HG03064 (cell line): Measurements from ENCODE around the gene TRAPPC3.
"Not testable (repeated sequence)": the region's sequence is repeated elsewhere in the genome, so short reads cannot be mapped to it uniquely, and the experiment has no call there.

ENCODE experiments used
- ATAC-seq: cut with Tn5 transposase; IDR thresholded peaks from one replicate; pipeline ENCODE4 v1.9.1; 2021; ENCODE audit warnings: low read depth; ENCODE audit not compliant: unreplicated experiment

Gene TRAPPC3

GRCh38 chr1:36166938-36167905, 17.9 kb upstream of the TRAPPC3 start:
- no peak for ATAC-seq

GRCh38 chr1:36166136-36166535, 16.9 kb upstream of the TRAPPC3 start:
- no peak for ATAC-seq

GRCh38 chr1:36165145-36165544, 15.9 kb upstream of the TRAPPC3 start:
- no peak for ATAC-seq

- ATAC-seq = no peak
Measured at GRCh38 chr1:36164361-36164760, 15.1 kb upstream of the TRAPPC3 start.

- ATAC-seq = no peak
Measured at GRCh38 chr1:36163426-36163825, 14.1 kb upstream of the TRAPPC3 start.

- ATAC-seq = no peak
Measured at GRCh38 chr1:36162680-36163239, 13.5 kb upstream of the TRAPPC3 start.

GRCh38 chr1:36161641-36162531, 12.6 kb upstream of the TRAPPC3 start:
- no peak for ATAC-seq

- ATAC-seq = no peak
Measured at GRCh38 chr1:36160949-36161485, 11.7 kb upstream of the TRAPPC3 start.

- no peak for ATAC-seq
Measured at GRCh38 chr1:36160388-36160948, 11.2 kb upstream of the TRAPPC3 start.

- ATAC-seq = no peak
Measured at GRCh38 chr1:36159614-36160387, 10.5 kb upstream of the TRAPPC3 start.

GRCh38 chr1:36158827-36159252, 9.6 kb upstream of the TRAPPC3 start:
- not testable (repeated sequence) for ATAC-seq

GRCh38 chr1:36157973-36158826, 8.9 kb upstream of the TRAPPC3 start:
- no peak for ATAC-seq

- no peak for ATAC-seq
Measured at GRCh38 chr1:36157115-36157903, 8.0 kb upstream of the TRAPPC3 start.

- ATAC-seq = no peak
Measured at GRCh38 chr1:36156329-36157114, 7.2 kb upstream of the TRAPPC3 start.

- peak; percentile 45 for ATAC-seq
Measured at GRCh38 chr1:36155408-36156328, 6.4 kb upstream of the TRAPPC3 start, which contains the start of gene MAP7D1. TSS of gene MAP7D1 (plus strand) at chr1:36156160. CDS start at chr1:36156418, 258 bp downstream.
